Measurements from ENCODE around the gene DCP1B.

The DCP1B gene

DNA sequence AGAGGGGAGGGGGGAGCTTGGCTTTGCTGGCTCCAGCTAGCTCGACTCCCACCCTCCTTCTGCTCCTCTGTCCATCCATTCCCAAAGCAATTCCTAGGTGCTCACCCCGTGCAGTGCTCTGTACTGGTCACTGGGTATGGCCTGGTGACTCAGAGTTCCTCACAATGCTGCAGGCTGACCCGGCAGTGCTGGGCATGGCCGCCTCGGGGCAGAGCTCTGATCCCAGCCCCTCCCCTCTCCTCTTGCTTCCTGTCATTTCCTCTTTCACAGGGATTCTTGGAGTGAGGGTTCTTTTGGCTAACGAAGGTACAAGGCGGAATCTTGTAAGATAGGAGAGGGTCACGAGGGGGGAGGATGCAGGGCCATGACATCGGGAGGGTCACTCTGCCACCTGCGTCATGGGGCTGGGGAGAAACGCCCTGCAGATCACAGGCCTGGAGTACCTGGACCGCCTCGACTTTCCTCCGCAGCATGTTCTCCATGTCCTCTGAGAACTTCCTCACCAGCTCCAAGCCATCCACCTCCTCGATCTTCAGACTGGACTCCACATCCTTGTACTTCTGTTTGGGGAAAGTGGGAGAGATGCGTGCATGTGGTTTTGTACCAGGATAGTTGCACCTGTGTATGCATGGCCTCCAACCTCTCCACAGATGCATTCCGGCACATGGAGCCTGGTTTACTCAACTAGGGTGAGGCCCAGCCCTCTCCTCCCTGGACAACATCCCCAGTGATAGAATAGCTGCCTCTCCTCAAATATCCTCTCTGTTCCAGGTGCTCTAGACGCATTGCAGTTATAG, 91.5 kb downstream of the DCP1B start:
- no peak overlapping the region for H3K4me3 ChIP-seq (replicated peaks; ENCODE audit: low read depth, low read length)
- DNase-seq (ENCODE audit: low read depth): no peak
- TF ChIP-seq, protein P1, sequence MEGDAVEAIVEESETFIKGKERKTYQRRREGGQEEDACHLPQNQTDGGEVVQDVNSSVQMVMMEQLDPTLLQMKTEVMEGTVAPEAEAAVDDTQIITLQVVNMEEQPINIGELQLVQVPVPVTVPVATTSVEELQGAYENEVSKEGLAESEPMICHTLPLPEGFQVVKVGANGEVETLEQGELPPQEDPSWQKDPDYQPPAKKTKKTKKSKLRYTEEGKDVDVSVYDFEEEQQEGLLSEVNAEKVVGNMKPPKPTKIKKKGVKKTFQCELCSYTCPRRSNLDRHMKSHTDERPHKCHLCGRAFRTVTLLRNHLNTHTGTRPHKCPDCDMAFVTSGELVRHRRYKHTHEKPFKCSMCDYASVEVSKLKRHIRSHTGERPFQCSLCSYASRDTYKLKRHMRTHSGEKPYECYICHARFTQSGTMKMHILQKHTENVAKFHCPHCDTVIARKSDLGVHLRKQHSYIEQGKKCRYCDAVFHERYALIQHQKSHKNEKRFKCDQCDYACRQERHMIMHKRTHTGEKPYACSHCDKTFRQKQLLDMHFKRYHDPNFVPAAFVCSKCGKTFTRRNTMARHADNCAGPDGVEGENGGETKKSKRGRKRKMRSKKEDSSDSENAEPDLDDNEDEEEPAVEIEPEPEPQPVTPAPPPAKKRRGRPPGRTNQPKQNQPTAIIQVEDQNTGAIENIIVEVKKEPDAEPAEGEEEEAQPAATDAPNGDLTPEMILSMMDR (IDR thresholded peaks at IDR 0.05; ENCODE audit: low read length, missing control alignments): no peak

DNA sequence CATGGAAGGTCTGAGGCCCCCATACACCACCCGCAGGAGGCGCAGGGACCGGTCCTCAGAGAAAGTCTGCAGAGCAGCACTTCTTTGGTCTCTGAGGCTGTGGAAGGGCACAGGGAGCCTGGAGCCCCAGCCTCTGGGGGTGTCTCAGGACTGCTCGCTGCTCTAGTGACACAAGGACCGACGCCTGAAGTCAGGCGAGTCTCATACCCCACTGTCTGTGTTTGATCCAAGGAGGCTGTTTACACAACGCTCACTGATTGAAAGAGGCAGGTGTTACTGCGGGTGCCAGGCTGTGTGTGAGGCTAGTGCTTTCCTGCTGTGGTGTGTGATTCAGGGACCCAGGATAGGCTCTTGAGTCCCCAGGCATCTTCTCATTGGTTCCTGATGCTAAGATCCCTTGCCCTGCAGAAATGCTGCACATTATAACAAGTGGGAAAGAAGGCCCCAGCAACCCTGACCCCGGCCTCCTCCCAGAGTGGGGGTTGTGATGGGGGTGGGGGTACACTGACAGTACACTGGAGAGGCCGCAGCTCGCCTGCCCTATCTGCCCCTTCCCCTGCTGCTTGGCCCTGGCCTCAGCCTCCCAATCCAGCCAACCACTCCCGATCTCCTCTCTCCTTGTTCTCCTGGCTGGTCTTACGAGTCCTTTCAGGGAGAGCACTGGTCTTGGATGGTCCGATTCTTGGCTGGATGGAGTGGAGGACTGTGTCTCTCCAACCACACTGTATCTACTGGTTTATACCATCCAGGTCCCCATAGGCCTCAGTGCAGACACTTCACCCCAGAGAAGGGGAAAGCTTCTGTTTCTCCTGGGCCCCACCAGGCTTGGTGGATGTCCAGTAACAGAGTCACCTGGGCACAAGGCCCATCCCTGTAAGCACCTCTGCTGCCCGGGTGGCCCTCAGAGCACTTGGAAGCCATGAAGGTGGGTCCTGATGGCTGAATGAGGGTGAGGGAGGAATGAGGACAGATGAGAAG, 92.4 kb downstream of the DCP1B start:
- no peak overlapping the region for H3K4me3 ChIP-seq (replicated peaks; ENCODE audit: low read depth, low read length)
- TF ChIP-seq, protein P1 (IDR thresholded peaks at IDR 0.05; ENCODE audit: low read length, missing control alignments): no peak
- DNase-seq (ENCODE audit: low read depth): no peak

DNA sequence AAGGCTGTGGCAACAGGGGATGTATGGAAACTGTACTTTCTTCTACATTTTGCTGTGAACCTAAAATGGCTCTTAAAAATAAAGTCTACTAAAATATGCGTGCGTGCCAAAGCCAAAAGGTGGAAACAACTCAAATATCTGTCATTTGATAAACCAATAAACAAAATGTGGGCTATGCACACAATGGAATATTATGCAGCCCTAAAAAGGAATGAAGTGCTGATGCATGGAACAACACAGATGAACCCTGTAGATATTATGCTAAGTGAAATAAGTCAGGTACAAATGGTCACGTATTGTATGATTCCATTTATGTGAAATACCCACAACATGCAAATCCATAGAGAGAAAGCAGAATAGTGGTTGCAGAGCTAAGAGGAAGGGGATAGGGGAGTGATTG, 93.8 kb downstream of the DCP1B start:
- TF ChIP-seq, protein P1 (IDR thresholded peaks at IDR 0.05; ENCODE audit: low read length, missing control alignments): no peak
- no peak overlapping the region for H3K4me3 ChIP-seq (replicated peaks; ENCODE audit: low read depth, low read length)
- no peak for DNase-seq (ENCODE audit: low read depth)

DNA sequence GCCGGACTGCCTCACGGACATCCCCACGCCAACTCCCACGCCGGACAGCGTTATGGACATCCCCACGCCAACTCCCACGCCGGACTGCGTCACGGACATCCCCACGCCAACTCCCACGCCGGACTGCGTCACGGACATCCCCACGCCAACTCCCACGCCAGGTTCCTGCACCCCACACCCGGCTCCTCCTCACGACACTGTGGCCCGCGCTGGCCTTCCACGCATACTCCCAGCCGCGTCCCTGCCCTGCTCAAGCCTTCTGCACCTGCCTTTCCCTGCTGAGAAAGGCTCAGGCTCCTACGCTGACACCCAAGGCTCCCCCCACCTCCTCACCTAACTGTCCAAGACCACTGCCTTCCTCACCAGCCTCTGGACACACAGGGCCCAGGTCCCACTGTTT, 95.5 kb downstream of the DCP1B start:
- no peak overlapping the region for H3K4me3 ChIP-seq (replicated peaks; ENCODE audit: low read depth, low read length)
- TF ChIP-seq, protein P1 (IDR thresholded peaks at IDR 0.05; ENCODE audit: low read length, missing control alignments): no peak
- no peak for DNase-seq (ENCODE audit: low read depth)

DNA sequence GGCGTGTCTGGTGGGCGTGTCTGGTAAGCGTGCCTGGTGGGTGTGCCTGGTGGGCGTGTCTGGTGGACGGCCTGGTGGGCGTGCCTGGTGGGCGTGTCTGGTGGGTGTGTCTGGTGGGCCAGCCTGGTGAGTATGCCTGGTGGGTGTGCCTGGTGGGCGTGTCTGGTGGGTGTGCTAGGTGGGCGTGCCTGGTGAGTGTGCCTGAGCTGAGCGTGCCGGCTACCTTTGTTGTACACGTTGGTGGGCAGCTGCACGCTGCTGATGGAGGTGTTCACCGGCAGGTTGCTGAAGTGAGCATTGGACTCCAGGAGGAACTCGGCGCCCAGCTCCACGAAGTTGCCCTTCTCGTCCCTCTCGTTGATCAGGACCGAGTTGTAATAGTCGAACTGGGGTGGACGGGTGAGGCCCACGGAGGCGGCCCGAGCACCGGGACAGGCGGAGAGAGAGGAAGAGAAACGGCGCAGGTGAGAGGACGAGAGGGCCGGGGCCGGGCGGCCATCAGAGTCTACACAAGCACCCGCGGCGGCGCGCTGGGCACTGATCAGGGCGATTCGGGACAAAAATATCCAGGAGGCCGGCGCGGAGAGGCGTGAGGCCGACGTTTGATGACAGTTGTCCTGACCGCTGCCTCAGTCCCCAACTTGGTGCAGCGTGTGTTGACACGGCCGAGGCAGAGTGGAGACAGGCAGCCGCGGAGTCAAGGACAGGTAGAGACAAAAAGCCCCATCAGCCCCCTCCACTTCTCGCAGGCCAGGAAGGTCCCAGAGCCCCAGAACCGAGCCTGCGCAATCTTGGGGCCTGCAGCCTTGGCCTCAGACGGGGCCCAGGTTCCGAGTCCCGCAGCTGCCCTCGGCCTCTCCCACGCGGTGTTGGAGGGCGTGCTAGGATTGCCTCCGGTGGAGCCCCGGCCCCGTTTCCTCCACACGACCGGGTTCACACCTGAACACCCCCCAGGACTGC, 96.3 kb downstream of the DCP1B start:
- H3K4me3 ChIP-seq (replicated peaks; ENCODE audit: low read depth, low read length): no peak overlapping the region
- TF ChIP-seq, protein P1 (IDR thresholded peaks at IDR 0.05; ENCODE audit: low read length, missing control alignments): no peak
- no peak for DNase-seq (ENCODE audit: low read depth)

DNA sequence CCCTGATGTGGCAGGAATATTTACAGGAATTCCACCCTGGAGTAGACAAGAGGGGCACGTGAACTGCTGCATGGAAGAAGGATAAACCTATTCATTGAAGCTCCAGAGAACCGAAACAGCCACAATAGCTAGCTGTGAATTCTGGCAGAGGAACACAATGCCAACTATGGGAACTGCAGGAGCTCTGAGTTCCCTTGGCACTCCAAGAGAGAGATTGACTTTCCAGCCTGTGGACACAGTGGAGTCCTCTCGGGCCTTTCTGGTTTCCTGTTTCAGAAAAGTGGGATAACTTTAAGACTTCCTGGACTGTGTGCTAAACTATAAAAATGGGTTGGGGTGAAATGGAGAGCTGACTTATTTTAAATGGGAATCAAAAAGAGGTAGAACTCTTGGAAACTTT, 97.7 kb downstream of the DCP1B start:
- TF ChIP-seq, protein P1 (IDR thresholded peaks at IDR 0.05; ENCODE audit: low read length, missing control alignments): no peak
- DNase-seq (ENCODE audit: low read depth): no peak
- no peak overlapping the region for H3K4me3 ChIP-seq (replicated peaks; ENCODE audit: low read depth, low read length)

All from fibroblast of pulmonary artery (primary cell).